ENCODE measurements around the gene ZNF593. TPM values are rescaled to one million over a fixed set of nuclear protein-coding genes. Genes with fewer than 3 reads are reported as not detected.

The ZNF593 gene
- total and polyA plus RNA-seq, 2 of the 13 experiments (the other 11 are each of a cell fraction or from before 2014, with no cell fraction given) = 37.3 to 55.8 TPM

GRCh38 chr1:26210147-26210870 is 40.6 kb downstream of the ZNF593 start (continued):
- TF ChIP-seq IRF1 (CRISPR knock-in tag; IDR thresholded peaks at IDR 0.05; ENCODE audit: low read depth) (no peak), MTA3 (CRISPR knock-in tag; IDR thresholded peaks at IDR 0.05) (no peak), TP53 (CRISPR knock-in tag; conservative IDR thresholded peaks at IDR 0.05) (no peak), ZBTB20 (CRISPR knock-in tag; IDR thresholded peaks at IDR 0.05; ENCODE audit: borderline replicate concordance, low read depth) (no peak), KDM4B (CRISPR knock-in tag; IDR thresholded peaks at IDR 0.05) (no peak), THYN1 (CRISPR knock-in tag; IDR thresholded peaks at IDR 0.05; ENCODE audit: borderline replicate concordance, low read depth) (no peak)

DNA sequence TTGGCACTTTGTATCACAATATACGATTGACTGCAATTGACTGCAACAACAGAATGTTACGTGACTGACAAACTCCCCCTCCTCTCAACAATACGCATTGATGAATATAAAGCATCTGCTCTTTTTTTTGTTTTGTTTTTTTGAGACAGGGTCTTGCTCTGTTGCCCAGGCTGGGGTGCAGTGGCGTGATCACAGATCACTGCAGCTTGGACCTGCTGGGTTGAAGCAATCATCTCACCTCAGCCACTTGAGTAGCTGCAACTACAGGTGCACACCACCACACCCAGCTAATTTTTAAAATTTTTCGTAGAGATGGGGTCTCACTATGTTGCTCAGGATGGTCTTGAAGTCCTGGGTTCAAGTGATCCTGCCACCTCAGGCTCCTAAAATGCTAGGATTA is 43.0 kb downstream of the ZNF593 start:
- Histone ChIP-seq H3K79me2 (ENCODE audit: insufficient read depth, low read length) (no peaks in the 10 kb centered on the region), H3K4me3 (replicated peaks in 1 of 3; ENCODE audit: insufficient read depth in 1 of 3, low read depth in 2 of 3, low read length in 3 of 3) (no peak overlapping the region), H3K9me3 (ENCODE audit: low read length) (no peaks in the 10 kb centered on the region), H3K4me2 (ENCODE audit: low read depth, low read length) (no peak overlapping the region), H3K27ac (ENCODE audit: extremely low read length, insufficient read depth, low read length) (no peak overlapping the region), H3K4me1 (ENCODE audit: insufficient read depth, low read length) (no peaks in the 10 kb centered on the region), H3K27me3 (ENCODE audit: control insufficient read depth in 1 of 2, insufficient read depth in 2 of 2, low read length in 2 of 2) (peaks cover 0 to 6% of the 10 kb centered on the region in 2 experiments; a peak in 2 of 5 replicates), H2AFZ (ENCODE audit: low read length) (no peak overlapping the region), H3K9ac (ENCODE audit: insufficient read depth, low read depth, low read length) (no peak overlapping the region), H4K20me1 (ENCODE audit: insufficient read depth, low read length) (no peaks in the 10 kb centered on the region), H3K36me3 (replicated peaks in 1 of 2; ENCODE audit: control insufficient read depth in 1 of 2, insufficient read depth in 2 of 2, low read length in 2 of 2) (no peaks in the 10 kb centered on the region)
- in situ Hi-C loops (cut with HindIII; ENCODE audit: extremely low pct_ligation_motif_present, low pct_unique_long_range_greater_than_20kb) (no loop called here), intact Hi-C loops (cut with micrococcal nuclease; ENCODE audit: unreplicated experiment) (no loop called here)
- DNase-seq (ENCODE audit: low spot score) (no peak), ATAC-seq (no peak), FAIRE-seq (no peak)
- ChIA-PET POLR2A (no interaction called here), CTCF (ENCODE audit: low intra/inter-chr PET ratio, low total read pairs) (no interaction called here)
- WGBS (ENCODE audit: low lambda C conversion rate) = 38% methylated on average over 5 of the region's 5 CpGs
- no peak for TF ChIP-seq NFIB (CRISPR knock-in tag; IDR thresholded peaks at IDR 0.05; ENCODE audit: borderline replicate concordance)
- TF ChIP-seq CHD2 (IDR thresholded peaks at IDR 0.05; ENCODE audit: low read depth, low read length) = no peak
- TF ChIP-seq ZNF121 (CRISPR knock-in tag; IDR thresholded peaks at IDR 0.05) = 0 out of 2 replicates have a peak, but pooled peaks have one; percentile 13
- TF ChIP-seq ZNF766 (CRISPR knock-in tag; IDR thresholded peaks at IDR 0.05; ENCODE audit: borderline replicate concordance) = no peak
- no peak for TF ChIP-seq ZNF7 (CRISPR knock-in tag; IDR thresholded peaks at IDR 0.05)
- TF ChIP-seq SOX13 (IDR thresholded peaks at IDR 0.05) = no peak
- TF ChIP-seq SOX13 (CRISPR knock-in tag; conservative IDR thresholded peaks at IDR 0.05 in 1 of 2, IDR thresholded peaks at IDR 0.05 in 1 of 2) = no peak
- no peak for TF ChIP-seq ZNF777 (CRISPR knock-in tag; IDR thresholded peaks at IDR 0.05)
- no peak for TF ChIP-seq ZNF501 (CRISPR knock-in tag; IDR thresholded peaks at IDR 0.05)
- no peak for TF ChIP-seq HINFP (CRISPR knock-in tag; IDR thresholded peaks at IDR 0.05; ENCODE audit: low read depth)
- BruUV-seq (replicated peaks) = no TSS peak
